ENCODE results near the gene ADCYAP1R1.

ADCYAP1R1 gene

GRCh38 chr7:31051598-31052486 is at the start of gene ADCYAP1R1:
ADCYAP1R1 (plus strand) TSS chr7:31052308; CDS start chr7:31063265, 10,957 bp downstream.
- DNase-seq: no peak

- no peak for DNase-seq
These were observed 49.0 kb upstream of the ADCYAP1R1 start for GRCh38 chr7:31003097-31003496.

GRCh38 chr7:31003721-31004120 is 48.4 kb upstream of the ADCYAP1R1 start:
- DNase-seq: no peak

GRCh38 chr7:31004393-31004792 is 47.7 kb upstream of the ADCYAP1R1 start:
- DNase-seq: no peak

GRCh38 chr7:31006857-31007256 is 45.3 kb upstream of the ADCYAP1R1 start:
- no peak for DNase-seq

GRCh38 chr7:31007634-31008033 is 44.5 kb upstream of the ADCYAP1R1 start:
- DNase-seq: no peak

- no peak for DNase-seq
These were observed 37.3 kb upstream of the ADCYAP1R1 start for GRCh38 chr7:31014826-31015225.

GRCh38 chr7:31017032-31017675 is 35.0 kb upstream of the ADCYAP1R1 start:
- no peak for DNase-seq

- no peak for DNase-seq
These were observed 34.4 kb upstream of the ADCYAP1R1 start for GRCh38 chr7:31017721-31018120.

- DNase-seq: no peak
These were observed 32.6 kb upstream of the ADCYAP1R1 start for GRCh38 chr7:31019509-31019908.

- DNase-seq: no peak
These were observed 31.9 kb upstream of the ADCYAP1R1 start for GRCh38 chr7:31020161-31020560.

GRCh38 chr7:31020652-31021051 is 31.5 kb upstream of the ADCYAP1R1 start:
- no peak for DNase-seq

GRCh38 chr7:31022117-31022516 is 30.0 kb upstream of the ADCYAP1R1 start:
- DNase-seq: no peak

GRCh38 chr7:31022726-31023125 is 29.4 kb upstream of the ADCYAP1R1 start:
- no peak for DNase-seq

- DNase-seq: no peak
These were observed 28.2 kb upstream of the ADCYAP1R1 start for GRCh38 chr7:31023877-31024276.

- no peak for DNase-seq
These were observed 24.7 kb upstream of the ADCYAP1R1 start for GRCh38 chr7:31027161-31027965.

GRCh38 chr7:31028006-31028405 is 24.1 kb upstream of the ADCYAP1R1 start:
- no peak for DNase-seq

GRCh38 chr7:31028417-31028992 is 23.6 kb upstream of the ADCYAP1R1 start:
- no peak for DNase-seq

- DNase-seq: no peak
These were observed 22.7 kb upstream of the ADCYAP1R1 start for GRCh38 chr7:31029251-31030042.

- no peak for DNase-seq
These were observed 18.3 kb upstream of the ADCYAP1R1 start for GRCh38 chr7:31033674-31034300.

GRCh38 chr7:31036924-31037323 is 15.2 kb upstream of the ADCYAP1R1 start:
- DNase-seq: no peak

- no peak for DNase-seq
These were observed 9.0 kb upstream of the ADCYAP1R1 start for GRCh38 chr7:31043051-31043471.

All from activated CD4-positive, alpha-beta T cell treated with anti-CD3 and anti-CD28 coated beads for 4 hours (primary cell).